Measurements from ENCODE around the gene SLC4A5.
A peak's percentile ranks its signal among the peaks of the same experiment; 100 is the strongest.

Gene SLC4A5, protein sequence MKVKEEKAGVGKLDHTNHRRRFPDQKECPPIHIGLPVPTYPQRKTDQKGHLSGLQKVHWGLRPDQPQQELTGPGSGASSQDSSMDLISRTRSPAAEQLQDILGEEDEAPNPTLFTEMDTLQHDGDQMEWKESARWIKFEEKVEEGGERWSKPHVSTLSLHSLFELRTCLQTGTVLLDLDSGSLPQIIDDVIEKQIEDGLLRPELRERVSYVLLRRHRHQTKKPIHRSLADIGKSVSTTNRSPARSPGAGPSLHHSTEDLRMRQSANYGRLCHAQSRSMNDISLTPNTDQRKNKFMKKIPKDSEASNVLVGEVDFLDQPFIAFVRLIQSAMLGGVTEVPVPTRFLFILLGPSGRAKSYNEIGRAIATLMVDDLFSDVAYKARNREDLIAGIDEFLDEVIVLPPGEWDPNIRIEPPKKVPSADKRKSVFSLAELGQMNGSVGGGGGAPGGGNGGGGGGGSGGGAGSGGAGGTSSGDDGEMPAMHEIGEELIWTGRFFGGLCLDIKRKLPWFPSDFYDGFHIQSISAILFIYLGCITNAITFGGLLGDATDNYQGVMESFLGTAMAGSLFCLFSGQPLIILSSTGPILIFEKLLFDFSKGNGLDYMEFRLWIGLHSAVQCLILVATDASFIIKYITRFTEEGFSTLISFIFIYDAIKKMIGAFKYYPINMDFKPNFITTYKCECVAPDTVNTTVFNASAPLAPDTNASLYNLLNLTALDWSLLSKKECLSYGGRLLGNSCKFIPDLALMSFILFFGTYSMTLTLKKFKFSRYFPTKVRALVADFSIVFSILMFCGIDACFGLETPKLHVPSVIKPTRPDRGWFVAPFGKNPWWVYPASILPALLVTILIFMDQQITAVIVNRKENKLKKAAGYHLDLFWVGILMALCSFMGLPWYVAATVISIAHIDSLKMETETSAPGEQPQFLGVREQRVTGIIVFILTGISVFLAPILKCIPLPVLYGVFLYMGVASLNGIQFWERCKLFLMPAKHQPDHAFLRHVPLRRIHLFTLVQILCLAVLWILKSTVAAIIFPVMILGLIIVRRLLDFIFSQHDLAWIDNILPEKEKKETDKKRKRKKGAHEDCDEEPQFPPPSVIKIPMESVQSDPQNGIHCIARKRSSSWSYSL

DNA sequence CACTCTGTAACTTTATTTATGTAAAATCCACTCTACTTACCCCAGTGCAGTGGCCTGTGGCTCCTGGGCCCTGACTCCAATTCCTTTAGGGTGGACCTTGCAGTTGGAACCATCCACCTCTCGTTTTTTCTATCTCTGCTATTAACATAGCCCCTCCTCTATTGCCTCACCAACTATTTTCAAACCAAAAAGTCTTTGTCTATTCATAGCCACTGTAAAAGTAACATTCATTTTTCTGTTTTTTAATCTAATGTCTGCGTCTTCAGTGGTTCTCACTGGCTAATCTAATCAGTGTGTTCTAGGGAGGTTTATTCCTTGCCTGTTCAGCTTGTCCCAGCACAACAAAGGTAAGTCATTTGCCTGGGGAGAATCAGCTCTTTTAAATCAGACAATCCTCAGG is at the start of gene SLC4A5:
Gene SLC4A5 (minus strand): TSS at position 101 of the 400 bp plus-strand sequence. CDS start 28,393 bp downstream, outside the sequence.
- no peak for DNase-seq

DNA sequence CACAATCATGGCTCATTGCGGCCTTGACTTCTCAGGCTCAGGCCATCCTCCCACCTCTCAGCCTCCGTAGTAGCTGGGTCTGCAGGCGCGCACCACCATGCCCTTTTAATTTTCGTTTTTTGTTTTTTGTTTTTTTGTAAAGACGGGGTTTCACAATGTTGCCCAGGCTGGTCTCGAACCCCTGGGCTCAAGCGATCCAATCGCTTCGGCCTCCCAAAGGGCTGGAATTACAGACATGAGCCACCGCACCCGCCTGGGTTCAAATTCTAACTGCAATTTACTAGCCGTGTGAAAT is 49.2 kb upstream of the SLC4A5 start:
- DNase-seq: no peak

DNA sequence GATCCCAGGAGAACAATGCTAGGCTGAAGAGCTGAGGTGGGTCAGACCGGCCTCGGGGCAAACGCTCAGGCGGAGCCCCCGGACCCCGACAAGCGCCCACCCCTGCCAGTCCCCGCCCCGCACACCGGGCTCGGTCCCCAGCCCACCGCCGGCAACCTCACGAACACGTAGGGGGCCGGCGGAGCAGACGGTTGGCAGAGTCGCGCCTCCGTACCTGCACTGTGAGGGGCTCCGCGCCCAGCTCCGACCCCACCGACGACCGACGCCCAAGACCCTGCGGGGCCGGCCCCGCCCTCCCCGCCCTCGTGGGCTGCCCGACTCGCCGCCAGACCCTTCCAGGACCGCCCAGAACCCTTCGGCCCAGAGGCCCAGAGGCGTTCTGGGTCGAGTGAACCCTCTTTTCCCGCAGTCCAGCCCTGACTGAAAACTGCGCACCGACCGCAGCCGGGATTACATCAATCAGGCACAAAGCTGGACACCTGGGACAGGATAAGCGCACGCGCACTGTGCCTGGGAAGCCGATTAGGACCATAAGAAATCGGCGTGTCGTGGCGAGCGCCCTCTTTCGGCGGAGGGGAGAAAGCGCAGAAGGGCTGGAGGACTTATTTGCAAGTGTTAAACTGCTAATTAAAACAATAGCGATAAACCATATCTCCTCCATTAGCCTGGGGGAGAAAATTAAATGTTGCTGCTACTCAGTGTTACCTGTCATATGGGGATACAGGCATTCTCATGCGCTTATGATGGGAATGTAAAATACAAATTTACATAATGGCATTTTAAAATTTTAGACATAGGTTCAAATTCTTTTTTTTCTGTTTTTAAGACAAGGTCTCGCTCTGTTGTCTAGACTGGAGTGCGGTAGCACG is 48.6 kb upstream of the SLC4A5 start:
- peak; percentile 77 for DNase-seq

DNA sequence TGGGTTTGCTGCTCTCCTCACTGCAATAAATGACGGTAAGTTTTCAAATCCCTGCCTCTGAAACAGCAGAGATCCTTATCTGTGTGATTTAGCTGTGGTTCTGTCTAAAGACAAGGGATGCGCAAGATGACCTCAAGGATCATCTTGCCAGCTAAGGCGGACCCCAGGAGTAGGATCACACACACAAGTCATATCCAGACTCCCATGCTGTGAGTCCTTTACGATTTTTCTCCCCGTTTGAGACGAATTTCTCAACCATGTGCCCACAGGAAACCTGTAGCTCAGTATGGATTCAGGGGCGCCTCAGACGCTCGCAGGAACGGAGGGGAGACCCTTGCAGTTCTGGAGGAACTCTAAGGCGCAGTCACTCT is 48.0 kb upstream of the SLC4A5 start:
- no peak for DNase-seq

DNA sequence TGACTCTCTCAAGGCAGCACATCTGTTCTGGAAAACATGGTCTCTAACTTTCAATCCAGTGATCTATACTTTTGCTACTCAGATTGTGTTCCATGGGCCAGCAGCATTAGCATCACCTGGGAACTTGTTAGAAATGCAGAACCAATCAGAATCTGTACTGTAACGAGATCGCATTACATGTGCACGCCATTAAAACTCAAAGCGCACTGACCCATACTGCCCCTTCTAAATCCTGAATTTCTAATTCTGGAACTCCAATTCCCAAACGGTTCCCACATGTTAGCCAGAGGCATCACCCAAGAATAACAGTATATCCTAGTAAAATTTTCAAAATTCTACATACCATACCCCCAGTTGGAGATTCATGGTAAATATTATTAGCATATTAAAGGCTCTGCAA is 47.4 kb upstream of the SLC4A5 start:
- no peak for DNase-seq

DNA sequence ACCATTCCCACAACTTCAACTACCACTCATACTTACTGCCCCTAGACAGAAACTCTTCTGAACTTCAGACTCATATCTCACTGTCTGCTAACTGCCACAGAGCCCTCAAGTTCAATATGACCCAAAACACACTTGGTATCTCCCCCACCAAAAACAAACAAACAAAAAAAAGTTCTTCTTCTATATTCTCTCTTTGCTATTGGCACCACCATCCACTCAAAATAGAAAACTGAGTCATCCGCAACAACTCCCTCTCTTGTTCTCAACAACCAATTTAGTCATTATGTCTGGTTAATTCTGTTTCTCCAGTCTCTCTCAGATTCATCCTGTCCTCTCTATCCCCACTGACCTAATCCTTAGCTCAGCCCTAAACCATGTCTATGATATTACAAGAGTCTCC is 44.1 kb upstream of the SLC4A5 start:
- no peak for DNase-seq

DNA sequence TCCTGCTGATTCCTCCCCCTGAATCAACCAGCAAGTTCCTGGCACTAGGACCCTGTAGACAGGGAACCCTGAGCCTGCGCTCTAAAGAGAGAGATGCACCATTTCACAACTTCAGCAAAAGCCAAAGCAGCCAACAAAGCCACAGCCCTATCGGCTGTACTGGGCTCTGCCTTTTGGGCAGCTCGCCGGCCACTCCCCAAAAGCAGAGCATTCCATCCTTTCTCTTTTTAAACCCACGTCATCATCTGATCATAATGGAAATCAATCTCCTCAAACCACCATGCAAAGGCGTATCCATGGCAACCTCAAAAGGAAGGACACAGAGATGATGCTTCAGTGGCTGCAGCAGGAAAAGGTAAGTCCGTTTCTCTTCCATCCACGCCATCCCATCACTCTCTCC is 42.2 kb upstream of the SLC4A5 start:
- DNase-seq: no peak

DNA sequence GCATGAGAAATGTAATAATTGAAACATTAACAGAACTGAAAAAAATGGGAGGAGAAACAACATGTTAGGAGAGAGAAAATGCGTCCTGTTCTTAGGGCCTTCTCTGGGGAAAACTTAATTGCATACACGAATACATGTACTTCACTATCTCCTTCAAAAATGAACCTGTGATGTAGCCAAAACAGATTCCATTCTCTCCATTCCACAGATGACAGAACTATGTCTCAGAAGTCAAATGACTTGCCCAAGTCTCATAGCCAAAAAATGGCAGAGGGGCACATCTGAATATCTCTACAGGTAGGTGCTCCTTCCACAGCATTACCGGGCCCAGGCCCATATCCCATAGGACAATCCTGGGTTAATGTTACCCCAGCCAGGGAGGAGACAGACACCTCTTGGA is 40.8 kb upstream of the SLC4A5 start:
- DNase-seq: no peak

DNA sequence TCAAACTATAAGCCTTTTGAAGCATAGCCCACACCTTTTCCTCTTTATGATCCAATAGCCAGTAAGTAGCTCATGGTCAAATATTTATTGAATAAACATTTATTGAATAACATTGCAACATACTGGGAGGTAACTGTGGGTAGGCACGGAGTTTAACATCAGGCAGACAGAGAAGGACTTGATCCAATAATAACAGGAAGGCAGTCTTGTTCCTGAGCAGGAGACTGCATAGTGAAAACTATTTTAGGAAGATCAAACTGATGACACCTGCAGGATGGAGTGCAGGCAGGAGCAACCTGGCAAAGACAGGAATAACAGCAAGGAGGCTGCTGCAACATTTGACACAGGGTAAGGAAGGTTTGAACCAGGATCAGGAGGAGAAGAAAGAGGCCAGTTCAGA is 40.0 kb upstream of the SLC4A5 start:
- DNase-seq: no peak

DNA sequence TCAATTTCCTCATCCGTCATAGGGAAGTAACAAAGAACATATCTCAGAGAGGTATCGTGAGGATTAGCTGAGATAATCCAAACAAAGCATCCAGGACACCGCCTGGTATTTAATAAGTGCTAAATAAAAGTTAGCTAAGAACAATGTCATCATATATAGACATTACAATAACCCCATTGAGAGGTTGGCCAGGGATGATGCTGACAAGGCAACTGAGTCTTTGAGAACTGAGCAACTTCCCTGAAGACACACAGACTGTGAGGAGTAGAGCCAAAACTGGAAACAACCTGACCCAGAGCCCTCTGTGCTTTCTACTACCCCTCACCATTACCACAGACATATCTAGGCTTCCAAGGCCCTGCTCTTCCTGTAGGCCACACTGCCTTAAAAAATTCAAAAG is 38.5 kb upstream of the SLC4A5 start:
- no peak for DNase-seq

DNA sequence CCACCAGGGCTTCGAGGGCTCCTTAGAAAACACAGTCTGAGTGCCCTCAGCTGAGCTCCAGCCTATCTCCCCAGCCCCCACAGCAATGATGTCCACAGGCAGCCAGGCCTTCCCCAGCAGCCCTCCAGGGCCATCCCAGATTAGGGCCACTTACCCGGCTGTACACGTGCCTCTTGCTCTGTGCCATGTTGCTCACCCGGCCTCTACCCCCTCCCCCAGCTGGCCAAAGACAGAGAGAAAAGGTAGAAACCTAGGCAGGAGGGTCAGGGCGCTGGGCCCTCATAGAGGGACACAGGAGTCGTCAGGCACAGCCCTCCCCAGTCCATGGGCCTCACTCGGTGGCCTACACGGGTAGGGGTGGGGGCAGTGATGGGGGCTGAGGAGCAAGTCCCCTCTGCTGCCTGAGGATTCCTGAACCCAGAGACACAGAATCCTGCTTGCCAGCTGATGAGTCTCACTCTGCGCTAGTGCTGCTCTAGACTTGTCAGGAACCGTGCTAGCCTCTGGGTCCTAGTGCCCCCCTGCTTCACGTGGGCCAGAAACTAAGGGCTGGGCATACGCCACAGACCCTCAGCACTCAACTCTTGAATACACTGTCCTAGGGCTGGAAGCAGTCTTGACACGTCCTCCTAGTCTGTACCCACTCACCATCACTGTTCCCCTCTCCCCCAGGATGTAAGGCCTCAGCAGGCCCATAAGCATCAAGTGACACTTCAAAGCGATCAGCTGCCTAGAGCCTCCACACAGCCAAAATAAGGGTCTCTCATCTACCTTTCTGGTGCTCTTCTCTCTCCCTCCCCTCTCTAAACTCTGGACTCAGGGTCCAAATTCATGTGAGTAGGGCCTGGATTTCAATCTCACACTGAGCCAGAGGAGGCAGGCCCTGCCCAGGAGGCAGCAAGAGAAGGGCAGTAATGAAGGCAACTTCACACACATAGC is 36.9 kb upstream of the SLC4A5 start, which contains the start of gene DCTN1:
Gene DCTN1 (minus strand): TSS at position 461 of the 939 bp plus-strand sequence. CDS start 274 bp downstream, at position 187.
- no peak for DNase-seq

DNA sequence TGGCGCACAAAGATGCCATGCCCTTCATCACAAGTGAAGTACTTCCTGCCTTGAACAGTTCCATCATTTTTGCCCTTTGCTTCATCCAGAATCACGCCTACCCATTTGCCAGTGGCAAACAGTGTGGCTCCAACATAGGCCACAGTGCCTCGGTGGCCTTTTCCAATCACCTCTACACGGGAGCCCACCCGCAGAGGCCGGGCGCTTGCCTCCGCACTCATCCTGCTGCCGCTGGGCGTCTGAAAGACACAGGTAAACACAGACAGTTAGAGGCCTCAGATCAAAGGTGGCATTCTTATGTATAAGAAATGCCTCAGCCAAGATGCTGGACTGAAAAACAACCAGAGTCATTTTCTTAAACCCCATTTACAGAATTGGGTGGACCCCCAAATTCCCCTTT is 34.8 kb upstream of the SLC4A5 start:
- DNase-seq: no peak

DNA sequence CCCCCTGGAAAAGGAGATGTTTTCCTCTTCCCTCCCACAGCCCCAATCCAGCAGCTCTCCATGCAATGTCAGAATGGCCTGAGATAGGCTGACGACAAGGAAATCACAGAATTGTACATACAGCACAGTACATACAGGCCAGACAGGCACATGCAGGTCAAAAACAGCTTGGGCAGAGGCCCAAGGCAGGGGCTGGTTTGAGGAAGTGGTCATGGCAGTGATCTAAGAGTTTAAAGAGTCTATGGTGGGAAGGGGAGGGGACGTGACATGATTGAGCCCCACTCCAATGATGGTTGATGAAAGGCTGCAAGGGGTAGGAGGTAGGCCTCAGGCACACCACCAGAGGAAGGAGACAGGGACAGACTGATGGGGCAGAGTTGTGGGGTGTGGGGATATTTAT is 32.6 kb upstream of the SLC4A5 start:
- DNase-seq: no peak

DNA sequence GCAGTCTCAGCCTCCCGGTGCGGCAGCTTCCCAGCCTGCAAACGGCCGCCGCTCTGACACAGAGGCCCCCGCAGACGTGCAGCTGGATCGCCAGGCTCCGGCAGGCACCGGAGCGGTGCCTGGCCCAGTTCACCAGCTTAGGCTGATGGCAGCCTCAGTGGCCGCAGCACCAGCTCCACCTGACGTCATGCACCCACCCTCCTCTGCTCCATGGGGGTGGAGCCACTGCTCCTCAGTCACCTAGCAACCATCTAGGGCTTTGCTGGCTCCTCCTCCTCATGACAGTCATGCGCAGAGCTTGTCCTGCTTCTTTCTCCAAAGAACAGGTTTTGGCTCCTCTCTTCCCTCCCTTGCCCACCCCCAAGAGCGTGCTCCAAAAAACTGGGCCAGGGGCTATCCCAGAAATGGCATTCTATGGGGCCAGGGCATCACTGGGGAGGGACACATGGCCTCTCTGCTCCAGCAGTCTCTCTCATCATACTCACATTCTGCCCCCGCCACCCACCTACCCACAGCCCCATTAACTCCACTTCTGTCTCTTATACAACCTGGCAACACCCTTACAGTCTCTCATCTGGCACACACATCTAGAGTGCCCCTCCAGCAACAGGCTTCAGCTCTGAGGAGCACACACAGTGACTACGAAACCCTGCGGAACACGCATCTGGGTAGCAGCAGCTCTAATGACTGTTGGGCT is 31.4 kb upstream of the SLC4A5 start:
- DNase-seq: no peak

DNA sequence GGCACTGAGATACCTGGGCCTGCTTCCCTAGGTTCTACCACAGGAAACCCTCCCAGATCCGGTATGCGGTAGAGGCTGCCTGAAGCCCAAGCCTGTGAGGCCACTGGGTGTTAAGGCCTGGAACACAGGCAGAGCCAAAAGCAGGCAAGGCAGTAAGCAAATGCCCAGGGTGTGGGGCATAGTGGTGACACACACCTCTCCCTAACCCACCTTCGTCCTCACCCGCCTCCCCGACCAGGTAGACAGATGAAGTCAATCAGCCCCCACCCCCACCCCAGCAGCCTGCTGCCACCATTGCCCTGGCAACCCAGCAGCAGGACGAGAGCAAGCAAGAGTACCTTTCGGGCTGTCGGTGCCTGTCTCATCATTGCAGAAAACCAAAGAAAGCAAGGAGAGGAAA is 30.8 kb upstream of the SLC4A5 start:
- DNase-seq: no peak

DNA sequence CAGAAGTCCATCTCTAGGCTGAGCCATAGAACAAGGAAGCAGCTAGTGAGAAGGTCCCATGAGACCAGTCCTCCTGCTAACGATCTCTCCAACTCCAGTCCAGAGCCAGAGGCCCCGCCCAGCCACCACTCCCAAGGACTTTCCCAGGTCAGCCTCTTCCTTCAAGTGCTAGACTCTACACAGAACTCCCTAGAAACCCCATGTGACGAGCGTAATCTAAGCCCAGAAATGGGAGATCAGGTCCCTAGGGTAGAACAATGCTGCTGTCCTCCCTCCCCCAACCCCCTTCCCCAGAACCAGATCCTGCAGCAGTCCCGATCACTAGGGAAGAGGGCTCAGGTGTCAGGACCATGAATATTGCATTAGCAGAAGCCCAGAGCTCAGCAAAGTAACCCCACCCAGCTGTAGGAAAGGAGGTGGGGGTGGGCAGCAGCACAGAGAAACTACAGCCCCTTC is 30.0 kb upstream of the SLC4A5 start:
- DNase-seq: no peak

DNA sequence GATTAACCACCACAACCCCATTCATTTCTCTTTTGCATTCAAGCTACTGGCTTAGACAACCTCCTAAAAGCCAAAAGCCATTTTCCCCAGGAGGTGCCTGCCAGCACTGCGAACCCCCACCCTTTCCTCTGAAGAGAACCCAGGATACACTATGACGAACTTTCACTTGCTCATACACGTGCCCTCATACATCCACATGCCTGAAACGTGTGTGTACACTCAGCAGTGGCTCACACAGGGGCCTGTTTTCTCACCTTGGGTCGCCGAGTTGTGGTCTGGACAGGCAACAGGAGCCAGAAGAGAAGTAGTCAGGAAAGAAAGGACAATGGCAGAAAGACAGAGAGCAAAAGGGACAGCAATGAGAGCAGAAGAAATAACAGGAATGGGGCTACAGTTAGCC is 29.5 kb upstream of the SLC4A5 start:
- DNase-seq: no peak

DNA sequence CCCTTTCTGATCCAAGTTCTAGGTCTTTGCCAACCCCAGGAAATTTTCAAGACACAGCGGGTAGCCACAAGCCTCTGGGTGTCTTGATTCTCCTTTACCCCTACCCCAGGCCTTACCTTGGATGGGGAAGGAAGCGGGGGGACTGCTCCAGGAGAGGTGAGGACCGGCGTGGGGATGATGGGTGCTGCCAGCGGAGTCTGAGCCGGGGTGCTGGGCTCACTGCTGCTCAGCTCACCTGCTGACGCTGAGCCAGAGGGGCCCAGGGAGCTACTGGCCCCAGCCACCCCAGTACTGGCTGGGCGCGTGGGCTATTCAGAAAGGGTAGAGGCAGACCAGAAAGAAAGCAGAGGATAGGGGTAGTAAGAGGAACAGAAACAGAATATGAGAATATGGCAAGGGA is 28.2 kb upstream of the SLC4A5 start:
- DNase-seq: no peak

DNA sequence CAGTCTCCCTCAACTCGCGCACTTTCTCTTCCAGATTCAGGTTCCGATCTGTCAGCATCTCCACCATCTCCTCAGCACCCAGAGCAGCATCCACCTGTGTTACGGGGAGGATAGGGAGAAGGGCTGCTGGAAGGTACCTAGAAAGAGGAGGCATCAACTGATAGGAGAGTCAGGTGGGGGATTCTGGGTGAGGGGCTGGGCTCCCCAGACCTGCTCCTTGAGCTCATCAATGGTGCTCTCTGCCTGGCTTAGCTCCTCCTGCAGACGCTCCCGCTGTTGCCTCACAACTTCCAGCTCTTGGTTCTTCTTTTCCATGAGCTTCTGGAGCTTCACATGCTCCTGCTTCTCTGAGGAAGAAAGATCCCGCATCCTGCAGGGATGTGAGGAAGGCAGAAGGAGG is 26.8 kb upstream of the SLC4A5 start:
- no peak for DNase-seq

DNA sequence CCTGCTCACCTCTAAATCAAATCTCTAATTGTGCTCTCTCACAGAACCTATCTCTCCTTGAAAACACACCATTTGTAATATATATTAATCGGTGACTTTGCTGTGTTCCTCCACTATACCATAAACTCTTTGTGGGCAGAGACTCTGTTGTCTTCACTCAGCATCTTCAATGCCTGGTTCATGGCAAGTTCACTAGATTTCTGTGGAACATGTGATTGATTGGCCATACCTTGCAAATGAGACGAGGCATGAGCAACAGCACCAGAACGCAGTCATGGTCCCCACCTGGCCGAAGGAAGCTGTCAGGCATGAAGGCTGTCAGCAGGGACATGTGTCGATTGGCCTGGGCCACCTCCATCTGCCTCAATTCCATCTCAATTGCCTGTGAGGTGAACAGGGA is 25.3 kb upstream of the SLC4A5 start:
- no peak for DNase-seq

DNA sequence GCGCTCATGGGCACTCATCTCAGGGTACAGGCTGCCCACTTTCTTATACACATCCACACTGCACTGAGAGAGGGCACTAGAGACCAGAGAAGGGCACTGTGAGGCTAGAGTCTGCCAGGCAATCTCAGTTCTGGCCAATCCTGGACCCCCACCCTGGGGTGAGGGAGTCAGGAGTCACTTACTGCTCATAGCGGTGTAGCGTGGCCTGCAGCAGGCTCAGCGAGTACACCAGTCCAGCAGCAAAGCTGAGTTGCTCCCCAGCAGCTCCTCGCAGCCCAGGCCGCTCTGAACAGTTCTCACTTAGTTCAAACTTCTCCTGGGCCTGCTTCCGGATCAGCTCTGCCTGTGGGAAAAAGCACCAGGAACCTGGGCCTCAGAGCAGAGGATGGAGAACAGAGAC is 24.6 kb upstream of the SLC4A5 start:
- no peak for DNase-seq
